PC-3 (cell line): ENCODE measurements around the gene PHF13. TPM values are rescaled to one million over a fixed set of nuclear protein-coding genes. Genes with fewer than 3 reads are reported as not detected.

Experiments
- ATAC-seq: fragments of 200-7000 bp; cut with Tn5 transposase; 2 replicates; pipeline ENCODE4 v1.9.1; 2020; ENCODE audit warnings: mild to moderate bottlenecking, moderate library complexity
- BruUV-seq: library from RNA; stranded (reverse); fragments of 400-500 nt; replicated peaks from 2 replicates; lab custom pipeline; 2021; lab: Mats Ljungman, UMichigan
- CTCF ChIA-PET: fragments of 300-600 bp; sonication (Branson Sonifier 250); formaldehyde crosslinking; loops from one replicate; lab custom pipeline; 2022; ENCODE audit warnings: antibody characterized with exemption; lab: Charles Lee
- POLR2A ChIA-PET: fragments of 300-600 bp; sonication (Branson Sonifier 250); formaldehyde crosslinking; loops from one replicate; lab custom pipeline; 2022; ENCODE audit warnings: antibody characterized with exemption; ENCODE audit not compliant: unreplicated experiment; lab: Charles Lee
- DNase-seq: peaks from one replicate; pipeline ENCODE4 v3.0.0-alpha.2; 2015
- H2AFZ ChIP-seq: fragments of 300-600 bp; sonication (generic); 2 replicates; pipeline ENCODE4 v1.6.0; 2016; ENCODE audit warnings: antibody characterized with exemption, low read length
- H3F3A ChIP-seq: fragments of 300-600 bp; sonication (generic); one replicate; pipeline ENCODE4 v1.6.0; 2017; ENCODE audit warnings: antibody characterized with exemption, low read length, control low read depth, mild to moderate bottlenecking; ENCODE audit not compliant: unreplicated experiment
- H3K27ac ChIP-seq: fragments of 300-600 bp; sonication (generic); 2 replicates; pipeline ENCODE4 v1.5.1; 2016; ENCODE audit warnings: mild to moderate bottlenecking, low read length
- H3K27me3 ChIP-seq: fragments of 300-600 bp; sonication (generic); 2 replicates; pipeline ENCODE4 v1.6.1; 2016; ENCODE audit warnings: low read length, mixed read lengths
- H3K36me3 ChIP-seq: fragments of 300-600 bp; sonication (generic); 2 replicates; pipeline ENCODE4 v1.6.1; 2016; ENCODE audit warnings: low read depth, mixed run types, low read length, mixed read lengths
- H3K4me1 ChIP-seq: fragments of 300-600 bp; sonication (generic); 2 replicates; pipeline ENCODE4 v1.5.1; 2016; ENCODE audit warnings: low read length; ENCODE audit not compliant: insufficient read depth
- H3K4me2 ChIP-seq: fragments of 300-600 bp; sonication (generic); 2 replicates; pipeline ENCODE4 v1.6.0; 2016; ENCODE audit warnings: low read length
- H3K4me3 ChIP-seq: fragments of 300-600 bp; sonication (generic); 2 replicates; pipeline ENCODE4 v1.5.1; 2016; ENCODE audit warnings: mild to moderate bottlenecking, low read length, mixed read lengths
- H3K79me2 ChIP-seq: fragments of 300-600 bp; sonication (generic); 2 replicates; pipeline ENCODE4 v1.6.1; 2017; ENCODE audit warnings: low read length, mixed read lengths
- H3K9ac ChIP-seq: fragments of 300-600 bp; sonication (generic); 2 replicates; pipeline ENCODE4 v1.6.0; 2016; ENCODE audit warnings: mild to moderate bottlenecking, low read length
- H3K9me2 ChIP-seq: fragments of 300-600 bp; sonication (generic); replicated peaks from 2 replicates; pipeline ENCODE4 v1.6.1; 2016; ENCODE audit warnings: mixed run types, low read length, mixed read lengths
- H3K9me3 ChIP-seq: fragments of 300-600 bp; sonication (generic); 2 replicates; pipeline ENCODE4 v1.6.1; 2016; ENCODE audit warnings: low read length, mixed read lengths
- H4K20me1 ChIP-seq: fragments of 300-600 bp; sonication (generic); 2 replicates; pipeline ENCODE4 v1.6.1; 2016; ENCODE audit warnings: low read length, mixed read lengths
- EZH2 ChIP-seq: fragments of 300-600 bp; sonication (generic); IDR thresholded peaks from one replicate; pipeline ENCODE4 v1.6.1; 2017; ENCODE audit warnings: antibody characterized with exemption, mild to moderate bottlenecking, low read length; ENCODE audit not compliant: unreplicated experiment
- EZH2phosphoT487 ChIP-seq: fragments of 300-600 bp; sonication (generic); IDR thresholded peaks from 2 replicates; pipeline ENCODE4 v1.6.1; 2018; ENCODE audit warnings: mild to moderate bottlenecking, antibody characterized with exemption, low read length, borderline replicate concordance
- intact Hi-C: fragments of 100-400 bp; cut with micrococcal nuclease; formaldehyde crosslinking; loops from 2 replicates; pipeline ENCODE4 v1.9.0; 2023
- total RNA-seq: library from RNA; depleted of rRNA; stranded (reverse); fragments of >200 nt; gene quantifications from 2 replicates; pipeline ENCODE4 v1.2.3, GENCODE V29; 2014
- TF ChIP-seq, protein P1 (sequence below): fragments of 300-600 bp; sonication (generic); conservative IDR thresholded peaks from 2 replicates; pipeline ENCODE4 v1.5.1; 2017; ENCODE audit warnings: antibody characterized with exemption, low read depth, mild to moderate bottlenecking, low read length

PHF13 gene
- total RNA-seq, 1 experiment from 2014 or later, result 13.2 TPM

DNA sequence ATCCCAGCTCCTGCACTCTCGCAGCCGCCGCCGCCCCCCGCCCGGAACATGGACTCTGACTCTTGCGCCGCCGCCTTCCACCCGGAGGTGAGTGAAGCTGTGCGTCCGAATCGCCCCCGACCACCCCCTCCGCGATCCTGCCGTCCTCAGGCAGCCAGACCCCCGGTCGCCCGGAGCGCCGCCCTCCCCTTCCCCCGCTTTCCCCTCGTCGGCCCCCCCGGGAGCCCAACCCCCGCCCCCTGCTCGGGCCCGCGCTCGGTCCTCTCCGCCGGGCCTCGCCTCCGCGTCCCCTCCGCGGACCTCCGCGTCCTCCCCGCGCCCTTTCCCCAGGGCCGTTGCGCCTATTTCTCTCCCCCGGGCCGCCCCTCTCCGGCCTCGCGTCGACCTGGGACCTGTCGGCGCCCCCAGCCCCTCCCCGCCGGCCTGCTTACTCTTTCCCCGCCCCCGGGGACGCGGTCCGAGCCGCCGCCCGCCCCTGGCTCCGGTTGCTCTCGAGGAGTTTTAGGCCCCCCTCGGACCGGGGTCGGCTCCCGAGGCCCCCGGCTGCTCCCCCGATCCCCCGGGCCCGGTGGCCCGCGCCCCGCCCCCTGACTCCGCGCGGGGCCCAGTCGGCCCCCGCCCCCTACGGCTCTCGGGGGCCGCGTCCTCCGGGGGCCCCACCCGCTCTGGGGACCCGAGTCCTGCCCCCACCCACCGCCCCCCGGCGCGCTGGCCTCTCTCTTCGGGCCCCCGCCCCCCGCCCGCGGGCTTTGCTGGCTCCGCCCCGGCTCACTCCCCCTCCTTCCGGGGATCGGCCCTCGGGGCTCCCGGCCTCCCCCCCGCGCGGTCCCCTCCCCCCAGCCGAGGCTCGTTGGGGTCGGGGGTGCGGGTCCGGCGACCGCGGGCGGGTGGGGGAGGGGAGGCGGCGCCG is 743 bp downstream of the PHF13 start:
- H3K9me3 ChIP-seq, result no peaks in the 10 kb centered on the region
- DNase-seq, result peak; percentile 32
- H3K27me3 ChIP-seq, result no peaks in the 10 kb centered on the region
- H3K9ac ChIP-seq, result peak overlapping the region; percentile 76
- no peaks in the 10 kb centered on the region for H4K20me1 ChIP-seq
- TF ChIP-seq EZH2phosphoT487 (no peak), EZH2 (no peak)
- TF ChIP-seq, protein P1, sequence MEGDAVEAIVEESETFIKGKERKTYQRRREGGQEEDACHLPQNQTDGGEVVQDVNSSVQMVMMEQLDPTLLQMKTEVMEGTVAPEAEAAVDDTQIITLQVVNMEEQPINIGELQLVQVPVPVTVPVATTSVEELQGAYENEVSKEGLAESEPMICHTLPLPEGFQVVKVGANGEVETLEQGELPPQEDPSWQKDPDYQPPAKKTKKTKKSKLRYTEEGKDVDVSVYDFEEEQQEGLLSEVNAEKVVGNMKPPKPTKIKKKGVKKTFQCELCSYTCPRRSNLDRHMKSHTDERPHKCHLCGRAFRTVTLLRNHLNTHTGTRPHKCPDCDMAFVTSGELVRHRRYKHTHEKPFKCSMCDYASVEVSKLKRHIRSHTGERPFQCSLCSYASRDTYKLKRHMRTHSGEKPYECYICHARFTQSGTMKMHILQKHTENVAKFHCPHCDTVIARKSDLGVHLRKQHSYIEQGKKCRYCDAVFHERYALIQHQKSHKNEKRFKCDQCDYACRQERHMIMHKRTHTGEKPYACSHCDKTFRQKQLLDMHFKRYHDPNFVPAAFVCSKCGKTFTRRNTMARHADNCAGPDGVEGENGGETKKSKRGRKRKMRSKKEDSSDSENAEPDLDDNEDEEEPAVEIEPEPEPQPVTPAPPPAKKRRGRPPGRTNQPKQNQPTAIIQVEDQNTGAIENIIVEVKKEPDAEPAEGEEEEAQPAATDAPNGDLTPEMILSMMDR, result no peak
- H3K36me3 ChIP-seq, result peaks cover 10% of the 10 kb centered on the region; the same call in 1 of the 2 replicates
- CTCF ChIA-PET, result no interaction called here
- no peak for ATAC-seq
- peak overlapping the region; percentile 82 for H3K4me3 ChIP-seq
- H3K4me1 ChIP-seq, result peaks cover 15% of the 10 kb centered on the region
- intact Hi-C loops, result no loop called here
- H3F3A ChIP-seq, result peaks cover 6% of the 10 kb centered on the region
- H3K27ac ChIP-seq, result no peak overlapping the region
- BruUV-seq, result no TSS peak
- peaks cover 52% of the 10 kb centered on the region for H3K79me2 ChIP-seq
- H2AFZ ChIP-seq, result peak overlapping the region; percentile 86
- peak overlapping the region; percentile 85 for H3K4me2 ChIP-seq
- no peaks in the 10 kb centered on the region for H3K9me2 ChIP-seq
- POLR2A ChIA-PET, result no interaction called here

DNA sequence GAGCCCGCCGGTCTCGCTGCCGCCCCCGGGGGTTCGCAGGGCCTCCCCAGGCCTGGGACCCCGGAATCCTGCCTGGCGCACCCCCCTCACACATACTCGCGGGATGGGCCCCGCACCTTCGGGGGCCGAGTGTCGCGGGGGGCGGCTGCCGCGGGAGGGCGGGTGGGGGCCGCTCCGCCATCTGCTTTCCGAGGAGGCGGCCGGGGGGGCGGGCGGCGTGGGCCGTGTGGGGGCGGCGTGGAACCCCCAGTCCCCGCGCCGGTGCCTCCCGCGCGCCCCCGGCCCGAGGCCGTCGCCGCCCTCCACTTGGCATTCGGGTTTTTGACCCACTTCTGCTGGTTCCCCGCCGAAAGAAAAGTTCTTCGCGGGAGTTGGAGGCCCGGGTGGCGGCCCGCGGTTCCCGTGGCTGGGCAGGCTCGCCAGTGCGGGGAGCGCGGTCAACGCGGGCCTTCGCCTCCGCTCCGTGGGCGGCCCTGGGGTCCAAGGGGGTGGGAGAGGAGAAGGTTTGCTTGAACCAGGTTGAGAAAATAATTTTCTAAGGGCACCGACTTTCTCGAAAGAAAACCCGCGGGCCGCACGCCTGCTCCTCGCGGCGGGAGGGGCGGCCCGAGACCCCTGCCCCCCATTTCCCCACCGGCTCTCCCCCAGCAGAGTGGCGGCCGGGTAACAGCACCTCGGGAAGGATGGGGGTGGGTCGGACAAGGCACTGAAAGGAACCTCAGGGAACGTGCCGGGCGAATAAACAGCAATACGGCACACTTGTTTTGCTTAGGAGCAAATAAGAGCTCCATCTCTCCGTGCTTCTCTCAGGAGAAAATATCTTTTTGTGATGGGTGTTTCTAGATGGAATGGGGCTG is 1.6 kb downstream of the PHF13 start:
- DNase-seq (no peak), ATAC-seq (no peak)
- peak overlapping the region; percentile 70 for H3K9ac ChIP-seq
- ChIA-PET POLR2A (interaction anchor here (0.6 kb wide), 2 partner anchors 15 to 89 kb away, joined by 3 to 6 read pairs; no protein-coding TSS in a partner anchor), CTCF (no interaction called here)
- H3K27ac ChIP-seq, result no peak overlapping the region
- no peaks in the 10 kb centered on the region for H3K9me2 ChIP-seq
- no peaks in the 10 kb centered on the region for H3K9me3 ChIP-seq
- H3K4me3 ChIP-seq, result peak overlapping the region; percentile 82
- H3K36me3 ChIP-seq, result peaks cover 18% of the 10 kb centered on the region; the same call in 1 of the 2 replicates
- H3K4me2 ChIP-seq, result peak overlapping the region; percentile 98
- peak overlapping the region; percentile 76 for H2AFZ ChIP-seq
- peaks cover 4% of the 10 kb centered on the region for H3F3A ChIP-seq
- H4K20me1 ChIP-seq, result no peaks in the 10 kb centered on the region
- H3K79me2 ChIP-seq, result peaks cover 58% of the 10 kb centered on the region
- TF ChIP-seq EZH2phosphoT487 (no peak), EZH2 (no peak)
- TF ChIP-seq, protein P1, result no peak
- BruUV-seq, result no TSS peak
- intact Hi-C loops, result no loop called here
- no peaks in the 10 kb centered on the region for H3K27me3 ChIP-seq
- peaks cover 12% of the 10 kb centered on the region for H3K4me1 ChIP-seq
